ENCODE results near the gene RNF169. TPM values are rescaled to one million over a fixed set of nuclear protein-coding genes. Genes with fewer than 3 reads are reported as not detected.
"Not testable (repeated sequence)": the region's sequence is repeated elsewhere in the genome, so short reads cannot be mapped to it uniquely, and the experiment has no call there.

RNF169 gene
- total and polyA plus RNA-seq, 2 of the 4 experiments (the other 2 are of a cell fraction), result 3.6 to 23.3 TPM

GRCh38 chr11:74768172-74768651 lies 19.6 kb downstream of the RNF169 start:
- DNase-seq; H3K27ac ChIP-seq (ENCODE audit: insufficient read depth, low read length); H4K91ac ChIP-seq (ENCODE audit: insufficient read depth, low read depth, low read length); CTCF ChIA-PET; H3K18ac ChIP-seq (ENCODE audit: low read depth, low read length); H2BK15ac ChIP-seq (ENCODE audit: low read depth, low read length); H3K23ac ChIP-seq (ENCODE audit: low read depth, low read length); H2BK120ac ChIP-seq (ENCODE audit: low read depth, low read length); H3K9me3 ChIP-seq (ENCODE audit: control insufficient read depth, insufficient read depth, low read length); intact Hi-C loops (cut with micrococcal nuclease); H3K14ac ChIP-seq (replicated peaks; ENCODE audit: low read depth, low read length); H2AK9ac ChIP-seq (replicated peaks; ENCODE audit: low read depth, low read length, poor library complexity); H3K4me1 ChIP-seq (ENCODE audit: control insufficient read depth, insufficient read depth, low read length); H3K9me1 ChIP-seq (ENCODE audit: insufficient read depth, low read length); H2AK5ac ChIP-seq (ENCODE audit: low read depth, low read length); BruUV-seq (replicated peaks); ATAC-seq (ENCODE audit: low read depth); H3K27me3 ChIP-seq (ENCODE audit: control insufficient read depth, insufficient read depth, low read length); H3K36me3 ChIP-seq (ENCODE audit: control insufficient read depth, insufficient read depth, low read length); H2BK5ac ChIP-seq (ENCODE audit: low read depth, low read length, poor library complexity, severe bottlenecking); H2AFZ ChIP-seq (replicated peaks; ENCODE audit: low read length, poor library complexity); POLR2A ChIA-PET (ENCODE audit: unreplicated experiment); H3K56ac ChIP-seq (ENCODE audit: extremely low read depth, insufficient read depth, low read length); H4K8ac ChIP-seq (ENCODE audit: low read depth in 2 of 2, low read length in 2 of 2); H3K4me3 ChIP-seq (ENCODE audit: insufficient read depth, low read depth, low read length); in situ Hi-C loops (cut with MboI; ENCODE audit: low sequenced_read_pairs); dilution Hi-C loops (cut with HindIII; ENCODE audit: low sequenced_read_pairs, unreplicated experiment); H3K4ac ChIP-seq (ENCODE audit: low read depth, low read length); H3K9ac ChIP-seq (ENCODE audit: low read depth, low read length); H4K5ac ChIP-seq (ENCODE audit: low read depth, low read length); H2BK20ac ChIP-seq (ENCODE audit: low read depth, low read length); H3K4me2 ChIP-seq (ENCODE audit: low read depth, low read length): not testable (repeated sequence)
- 96% methylated on average over 4 of the region's 9 CpGs; no CpG with 5 or more reads in 1 of the 2 experiments for WGBS, 2 experiments (ENCODE audit: extremely low coverage in 2 of 2, insufficient read length in 1 of 2)
- Histone ChIP-seq H3K79me1 (ENCODE audit: low read depth in 1 of 2, low read length in 2 of 2) (peaks cover 36 to 61% of the 10 kb centered on the region in 2 experiments), H4K20me1 (ENCODE audit: insufficient read depth, low read length) (peaks cover 38% of the 10 kb centered on the region)
